T-cell (primary cell): ENCODE data around the gene HOXD12. TPM values are rescaled to one million over a fixed set of nuclear protein-coding genes. Genes with fewer than 3 reads are reported as not detected.

Source experiments
- ATAC-seq, 4 experiments: fragments of 200-7000 bp in 3 of 4; fragments of 150-1000 bp in 1 of 4; cut with Tn5 transposase; replicated peaks in 1 of 4; 1 replicate in 3 of 4; 2 replicates in 1 of 4; pipeline ENCODE4 v1.10.0; 2021; ENCODE audit warnings: moderate library complexity in 3 of 4, mild to moderate bottlenecking in 2 of 4, moderate number of reproducible peaks in 1 of 4
- CTCF ChIA-PET, 2 donors: fragments of 300-600 bp; sonication (Branson Sonifier 250); formaldehyde crosslinking; loops; one replicate each; lab custom pipeline; 2022; ENCODE audit warnings: antibody characterized with exemption in 2 of 2; lab: Charles Lee
- POLR2A ChIA-PET, 2 donors: fragments of 300-600 bp; sonication (Branson Sonifier 250); formaldehyde crosslinking; loops; one replicate each; lab custom pipeline; 2022; ENCODE audit warnings: antibody characterized with exemption in 2 of 2; lab: Charles Lee
- DNase-seq, 35 experiments: peaks; one replicate each; pipeline versions ENCODE4 v3.0.0 to v3.0.0-alpha.2; 2013 to 2023
- H3K27ac ChIP-seq: one replicate; pipeline ENCODE4 v1.5.1; 2013; ENCODE audit warnings: low read length
- H3K27me3 ChIP-seq, 2 experiments: replicated peaks in 1 of 2; 1 replicate in 1 of 2; 2 replicates in 1 of 2; pipeline versions ENCODE4 v1.6.1 to v1.7.0; 2013; ENCODE audit warnings: low read length in 1 of 2, mixed read lengths in 1 of 2; ENCODE audit not compliant: control insufficient read depth in 2 of 2, insufficient read depth in 2 of 2; ENCODE audit errors: extremely low read depth in 1 of 2
- H3K36me3 ChIP-seq, 2 donors: 1 replicate in 1 of 2; 2 replicates in 1 of 2; pipeline versions ENCODE4 v1.6.1 to v1.7.0; 2013; ENCODE audit warnings: low read length in 1 of 2; ENCODE audit not compliant: control insufficient read depth in 2 of 2, insufficient read depth in 1 of 2; ENCODE audit errors: extremely low read depth in 1 of 2
- H3K4me1 ChIP-seq, 2 experiments: 1 replicate in 1 of 2; 2 replicates in 1 of 2; pipeline versions ENCODE4 v1.6.1 to v1.7.0; 2013; ENCODE audit warnings: low read length in 2 of 2, mixed read lengths in 1 of 2; ENCODE audit not compliant: insufficient read depth in 2 of 2, control insufficient read depth in 1 of 2; ENCODE audit errors: extremely low read depth in 1 of 2
- H3K4me3 ChIP-seq, 2 donors: 1 replicate in 1 of 2; 2 replicates in 1 of 2; pipeline versions ENCODE4 v1.5.1 to v1.7.0; 2013; ENCODE audit warnings: mild to moderate bottlenecking in 2 of 2, low read length in 1 of 2, moderate library complexity in 1 of 2; ENCODE audit not compliant: control insufficient read depth in 1 of 2; ENCODE audit errors: extremely low read depth in 1 of 2
- H3K9me3 ChIP-seq: 2 replicates; pipeline ENCODE4 v1.7.0; 2013
- H3K27ac Mint-ChIP-seq, 2 donors: one replicate each; pipeline ENCODE4 v1.8.0; 2020 to 2021; ENCODE audit warnings: mild to moderate bottlenecking in 2 of 2, mixed read lengths in 2 of 2
- H3K27me3 Mint-ChIP-seq, 2 donors: one replicate each; pipeline ENCODE4 v1.8.0; 2021 to 2022; ENCODE audit warnings: mixed read lengths in 2 of 2
- H3K36me3 Mint-ChIP-seq: one replicate; pipeline ENCODE4 v1.8.0; 2021; ENCODE audit warnings: mixed read lengths
- H3K4me1 Mint-ChIP-seq, 3 donors: one replicate each; pipeline ENCODE4 v1.8.0; 2020 to 2022; ENCODE audit warnings: mixed read lengths in 3 of 3, mild to moderate bottlenecking in 1 of 3
- H3K4me3 Mint-ChIP-seq, 3 donors: one replicate each; pipeline ENCODE4 v1.8.0; 2020 to 2022; ENCODE audit warnings: mild to moderate bottlenecking in 3 of 3, mixed read lengths in 3 of 3, moderate library complexity in 3 of 3
- H3K9me3 Mint-ChIP-seq, 3 donors: one replicate each; pipeline ENCODE4 v1.8.0; 2020 to 2022; ENCODE audit warnings: mixed read lengths in 3 of 3
- WGBS: methylation state at CpG from one replicate; pipeline ENCODE4 v1.1.5; 2013; ENCODE audit warnings: missing lambda C conversion rate; ENCODE audit not compliant: insufficient coverage; 5-methylcytosine and 5-hydroxymethylcytosine counted together
- total RNA-seq, 35 experiments: library from RNA in 6 of 35; stranded (reverse) in 6 of 35; fragments of 120-200 nt in 1 of 35; gene quantifications; one replicate each; pipeline versions ENCODE4 v1.2.1 to v1.2.4 and lab custom pipeline; 2013 to 2026

Gene HOXD12
- total RNA-seq, 5 donors from 2014 or later (not counting 1 experiment from before 2014, with no cell fraction given), result not detected

- ATAC-seq (no peak), DNase-seq (no peak)
- H3K9me3 ChIP-seq, result no peaks in the 10 kb centered on the region
- 15% methylated on average over 65 of the region's 66 CpGs for WGBS
- ChIA-PET POLR2A (no interaction called here), CTCF (no interaction called here)
- no peaks in the 10 kb centered on the region for H3K36me3 ChIP-seq
- H3K4me1 ChIP-seq, result peaks cover 0 to 6% of the 10 kb centered on the region in 2 experiments
- Mint-ChIP-seq H3K9me3 (peaks cover 2 to 3% (median 3%) of the 10 kb centered on the region in 3 donors), H3K4me1 (peaks cover 5 to 11% (median 5%) of the 10 kb centered on the region in 3 donors), H3K36me3 (peaks cover 3% of the 10 kb centered on the region), H3K27me3 (peaks cover 78 to 93% of the 10 kb centered on the region in 2 donors), H3K4me3 (peak within 1 kb of the TSS in 1 of 3 donors; percentile 36), H3K27ac (no peak within 1 kb of the TSS)
- peaks cover 36 to 84% of the 10 kb centered on the region in 2 experiments for H3K27me3 ChIP-seq
- H3K27ac ChIP-seq, result no peak within 1 kb of the TSS
- no peak within 1 kb of the TSS for H3K4me3 ChIP-seq
These were observed 16.6 kb downstream of the HOXD12 start, which contains the start of gene HOXD10 for GRCh38 chr2:176115883-176116813. Gene HOXD10 (plus strand): TSS chr2:176116778. CDS start chr2:176116834, 56 bp downstream.

GRCh38 chr2:176117162-176117822 is 17.7 kb downstream of the HOXD12 start:
- ChIA-PET POLR2A (no interaction called here), CTCF (interaction anchor here (0.5 to 0.8 kb wide), 2 partner anchors 10 to 693 kb away, joined by 3 to 5 read pairs; no protein-coding TSS in a partner anchor)
- H3K4me3 ChIP-seq, result no peak overlapping the region
- peak overlapping the region in 1 of 3 donors; percentile 36 for H3K4me3 Mint-ChIP-seq
- H3K9me3 ChIP-seq, result no peaks in the 10 kb centered on the region
- peaks cover 2 to 3% (median 3%) of the 10 kb centered on the region in 3 donors for H3K9me3 Mint-ChIP-seq
- no peak overlapping the region for H3K27ac ChIP-seq
- H3K4me1 ChIP-seq, result peaks cover 0 to 13% of the 10 kb centered on the region in 2 experiments
- peaks cover 73 to 88% of the 10 kb centered on the region in 2 donors for H3K27me3 Mint-ChIP-seq
- DNase-seq (no peak), ATAC-seq (no peak)
- H3K4me1 Mint-ChIP-seq, result peaks cover 3 to 11% (median 3%) of the 10 kb centered on the region in 3 donors
- H3K27ac Mint-ChIP-seq, result no peak overlapping the region
- 26% methylated on average over 40 of the region's 40 CpGs for WGBS
- peaks cover 3% of the 10 kb centered on the region for H3K36me3 Mint-ChIP-seq
- H3K27me3 ChIP-seq, result peaks cover 39 to 86% of the 10 kb centered on the region in 2 experiments
- H3K36me3 ChIP-seq, result no peaks in the 10 kb centered on the region

GRCh38 chr2:176117823-176118371 is 18.3 kb downstream of the HOXD12 start:
- POLR2A ChIA-PET, result no interaction called here
- H3K9me3 ChIP-seq, result no peaks in the 10 kb centered on the region
- peaks cover 5 to 11% (median 5%) of the 10 kb centered on the region in 3 donors for H3K4me1 Mint-ChIP-seq

GRCh38 chr2:176118601-176119339 is 19.2 kb downstream of the HOXD12 start:
- peaks cover 2 to 3% (median 3%) of the 10 kb centered on the region in 3 donors for H3K9me3 Mint-ChIP-seq
- WGBS, result 11% methylated on average over 17 of the region's 24 CpGs

More at GRCh38 chr2:176117823-176118371, 18.3 kb downstream of the HOXD12 start:
- Mint-ChIP-seq H3K9me3 (peaks cover 2 to 3% (median 3%) of the 10 kb centered on the region in 3 donors), H3K36me3 (peaks cover 3% of the 10 kb centered on the region), H3K27me3 (peaks cover 68 to 84% of the 10 kb centered on the region in 2 donors), H3K27ac (peak overlapping the region in 1 of 2 donors; percentile 66), H3K4me3 (peak overlapping the region in 1 of 3 donors; percentile 12)
- no peak overlapping the region for H3K27ac ChIP-seq
- peaks cover 39 to 86% of the 10 kb centered on the region in 2 experiments for H3K27me3 ChIP-seq
- no peak overlapping the region for H3K4me3 ChIP-seq
- H3K4me1 ChIP-seq, result peaks cover 0 to 19% of the 10 kb centered on the region in 2 experiments
- ATAC-seq, result no peak
- 11% methylated on average over 8 of the region's 11 CpGs for WGBS
- no peak for DNase-seq
- CTCF ChIA-PET, result interaction anchor here (0.5 to 0.8 kb wide), 2 partner anchors 10 to 693 kb away, joined by 3 to 5 read pairs; no protein-coding TSS in a partner anchor
- H3K36me3 ChIP-seq, result no peaks in the 10 kb centered on the region

GRCh38 chr2:176120364-176121189 is 21.0 kb downstream of the HOXD12 start:
- ATAC-seq (no peak), DNase-seq (no peak)
- H3K4me1 Mint-ChIP-seq, result peaks cover 9 to 11% (median 10%) of the 10 kb centered on the region in 3 donors
- peaks cover 76 to 83% of the 10 kb centered on the region in 2 donors for H3K27me3 Mint-ChIP-seq
- Histone ChIP-seq H3K27me3 (peaks cover 38 to 94% of the 10 kb centered on the region in 2 experiments), H3K9me3 (no peaks in the 10 kb centered on the region), H3K4me3 (no peak overlapping the region), H3K4me1 (peaks cover 0 to 29% of the 10 kb centered on the region in 2 experiments), H3K36me3 (no peaks in the 10 kb centered on the region), H3K27ac (no peak overlapping the region)
- H3K9me3 Mint-ChIP-seq, result peaks cover 2 to 3% (median 3%) of the 10 kb centered on the region in 3 donors
- H3K27ac Mint-ChIP-seq, result no peak overlapping the region
- peaks cover 3% of the 10 kb centered on the region for H3K36me3 Mint-ChIP-seq
- WGBS, result 27% methylated on average over 3 of the region's 13 CpGs
- ChIA-PET CTCF (interaction anchor here (0.8 to 1.7 kb wide), 3 partner anchors 9 to 434 kb away, joined by 3 to 6 read pairs (median 3); no protein-coding TSS in a partner anchor), POLR2A (no interaction called here)
- peak overlapping the region in 1 of 3 donors; percentile 69 for H3K4me3 Mint-ChIP-seq

More at GRCh38 chr2:176118601-176119339, 19.2 kb downstream of the HOXD12 start:
- Histone ChIP-seq H3K9me3 (no peaks in the 10 kb centered on the region), H3K27ac (no peak overlapping the region), H3K4me1 (peaks cover 0 to 26% of the 10 kb centered on the region in 2 experiments), H3K27me3 (peaks cover 39 to 89% of the 10 kb centered on the region in 2 experiments), H3K36me3 (no peaks in the 10 kb centered on the region), H3K4me3 (no peak overlapping the region)
- ChIA-PET POLR2A (no interaction called here), CTCF (interaction anchor here in 1 of 2 donors (0.5 kb wide), 1 partner anchor 595 kb away, joined by 3 read pairs; no protein-coding TSS in a partner anchor)
- DNase-seq, result peak in 1 of 35 experiments; percentile 41
- no peak for ATAC-seq
- peaks cover 7 to 11% (median 8%) of the 10 kb centered on the region in 3 donors for H3K4me1 Mint-ChIP-seq
- peaks cover 3% of the 10 kb centered on the region for H3K36me3 Mint-ChIP-seq
- no peak overlapping the region for H3K27ac Mint-ChIP-seq
- H3K27me3 Mint-ChIP-seq, result peaks cover 68 to 80% of the 10 kb centered on the region in 2 donors
- no peak overlapping the region for H3K4me3 Mint-ChIP-seq
